AG20443 (cell line): ENCODE measurements around the gene MIEN1.
"Not testable (repeated sequence)": the region's sequence is repeated elsewhere in the genome, so short reads cannot be mapped to it uniquely, and the experiment has no call there.

Source experiments
- DNase-seq: peaks from one replicate; pipeline ENCODE4 v3.0.0; 2012; ENCODE audit warnings: low spot score, mixed read lengths

The MIEN1 gene

GRCh38 chr17:39699157-39699817 lies 31.0 kb downstream of the MIEN1 start:
- not testable (repeated sequence) for DNase-seq

- no peak for DNase-seq
Measured at GRCh38 chr17:39697961-39698360, 32.4 kb downstream of the MIEN1 start.

- no peak for DNase-seq
Measured at GRCh38 chr17:39696731-39697130, 33.6 kb downstream of the MIEN1 start.

DNA sequence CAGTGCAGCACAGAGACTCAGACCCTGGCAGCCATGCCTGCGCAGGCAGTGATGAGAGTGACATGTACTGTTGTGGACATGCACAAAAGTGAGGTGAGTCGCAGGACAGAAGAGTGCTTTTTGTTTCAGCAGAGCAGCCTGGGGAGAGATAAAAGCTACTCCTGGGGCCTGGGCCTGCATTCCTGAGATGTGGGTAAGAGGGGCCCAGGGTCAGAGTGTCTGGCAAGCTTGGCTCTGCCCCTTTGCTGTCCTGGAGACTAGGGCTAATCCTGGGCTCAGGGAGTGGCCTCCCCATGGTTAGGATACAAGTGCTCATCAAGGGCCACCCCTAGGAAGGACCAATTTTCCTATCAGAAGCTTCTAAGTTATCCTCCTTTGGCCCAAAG lies 35.2 kb downstream of the MIEN1 start:
- no peak for DNase-seq

- no peak for DNase-seq
Measured at GRCh38 chr17:39694593-39694992, 35.7 kb downstream of the MIEN1 start.

- DNase-seq: no peak
Measured at GRCh38 chr17:39688945-39689344, 41.4 kb downstream of the MIEN1 start.

DNA sequence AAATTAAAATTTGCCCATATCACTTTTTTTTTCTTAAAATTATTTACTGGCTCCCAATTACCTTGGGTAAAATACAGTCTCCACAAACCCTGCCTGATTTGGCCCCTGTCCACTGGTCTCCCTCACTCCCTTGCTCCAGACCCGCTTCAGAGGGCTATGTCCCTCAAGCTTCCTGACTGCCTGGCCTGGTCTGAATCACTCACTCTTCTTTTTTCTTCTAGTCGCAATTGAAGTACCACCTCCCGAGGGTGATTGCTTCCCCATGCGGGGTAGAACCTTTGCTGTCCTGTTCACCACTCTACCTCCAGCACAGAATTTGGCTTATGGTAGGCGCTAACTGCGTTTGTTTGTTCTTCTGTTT lies 41.9 kb downstream of the MIEN1 start:
- DNase-seq: no peak

- peak; percentile 96 for DNase-seq
Measured at GRCh38 chr17:39687546-39688474, 42.5 kb downstream of the MIEN1 start, which contains the start of gene PGAP3. PGAP3 (minus strand) TSS chr17:39688057; CDS start chr17:39688014, 43 bp downstream.

GRCh38 chr17:39687101-39687545 lies 43.2 kb downstream of the MIEN1 start:
- DNase-seq: no peak

- DNase-seq: no peak
Measured at GRCh38 chr17:39684369-39685192, 45.8 kb downstream of the MIEN1 start.

DNA sequence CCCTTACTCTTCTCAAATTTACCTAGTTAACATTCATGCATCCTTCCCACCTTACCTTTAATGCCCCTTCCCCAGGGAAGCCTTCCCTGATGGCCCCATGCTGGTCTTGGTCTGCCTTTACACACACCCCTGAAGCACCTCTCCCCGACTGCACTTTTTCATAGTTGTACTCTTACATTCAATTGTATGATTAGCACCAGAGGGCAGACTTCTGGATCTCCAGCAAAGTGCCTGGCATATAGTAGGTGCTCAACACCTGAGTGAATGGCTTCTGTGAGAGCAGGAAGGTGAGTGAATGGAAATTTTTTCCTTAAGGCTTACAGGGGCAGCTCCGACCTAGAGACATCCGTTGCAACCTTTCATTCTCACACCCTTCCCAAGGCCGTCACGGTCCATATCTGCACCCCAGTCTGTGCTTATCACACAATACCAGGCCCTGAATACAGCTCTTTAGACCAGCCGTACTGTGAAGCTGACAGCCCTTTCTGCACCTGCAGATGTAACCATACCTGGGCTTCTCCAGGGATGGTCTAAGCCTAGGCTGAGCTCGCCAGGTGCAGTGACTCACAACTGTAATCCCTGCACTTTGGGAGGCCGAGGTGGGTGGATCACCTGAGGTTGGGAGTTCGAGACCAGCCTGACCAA lies 46.9 kb downstream of the MIEN1 start:
- DNase-seq: no peak

- DNase-seq: no peak
Measured at GRCh38 chr17:39679521-39680192, 50.7 kb downstream of the MIEN1 start.
